A673 (cell line): ENCODE measurements around the gene GSDME. TPM values are rescaled to one million over a fixed set of nuclear protein-coding genes. Genes with fewer than 3 reads are reported as not detected.

Experiments
- BruUV-seq: library from RNA; stranded (reverse); fragments of 400-500 nt; replicated peaks from 2 replicates; lab custom pipeline; 2021; lab: Mats Ljungman, UMichigan
- CTCF ChIA-PET: fragments of 300-600 bp; sonication (Branson Sonifier 250); formaldehyde crosslinking; loops from one replicate; lab custom pipeline; 2022; ENCODE audit warnings: antibody characterized with exemption; lab: Charles Lee
- POLR2A ChIA-PET: fragments of 300-600 bp; sonication (Branson Sonifier 250); formaldehyde crosslinking; loops from one replicate; lab custom pipeline; 2022; ENCODE audit warnings: antibody characterized with exemption; ENCODE audit not compliant: low non-redundant PET; lab: Charles Lee
- DNase-seq: peaks from one replicate; pipeline ENCODE4 v3.0.0-alpha.2; 2015; ENCODE audit warnings: low spot score
- H3K27ac ChIP-seq: fragments of 200-600 bp; sonication (generic); 2 replicates; pipeline ENCODE4 v1.5.1; 2016; ENCODE audit warnings: mixed run types, low read depth, mild to moderate bottlenecking, mixed read lengths, antibody characterized with exemption, low read length; ENCODE audit not compliant: poor library complexity, severe bottlenecking
- H3K27me3 ChIP-seq: fragments of 200-600 bp; sonication (generic); replicated peaks from 2 replicates; pipeline ENCODE4 v1.6.1; 2017; ENCODE audit warnings: mixed run types, low read depth, mild to moderate bottlenecking, mixed read lengths, antibody characterized with exemption, low read length; ENCODE audit not compliant: insufficient read depth, poor library complexity
- H3K36me3 ChIP-seq: fragments of 200-600 bp; sonication (generic); 2 replicates; pipeline ENCODE4 v1.6.1; 2016; ENCODE audit warnings: mixed run types, mild to moderate bottlenecking, mixed read lengths, antibody characterized with exemption, low read length; ENCODE audit not compliant: insufficient read depth, poor library complexity, severe bottlenecking
- H3K4me1 ChIP-seq: fragments of 200-600 bp; sonication (generic); 2 replicates; pipeline ENCODE4 v1.6.1; 2017; ENCODE audit warnings: mixed run types, mild to moderate bottlenecking, mixed read lengths, antibody characterized with exemption, low read length; ENCODE audit not compliant: insufficient read depth, poor library complexity, severe bottlenecking
- H3K4me3 ChIP-seq: fragments of 200-600 bp; sonication (generic); 2 replicates; pipeline ENCODE4 v1.5.1; 2016; ENCODE audit warnings: low read depth, mixed run types, mild to moderate bottlenecking, mixed read lengths, low read length; ENCODE audit not compliant: poor library complexity, severe bottlenecking
- H3K9me3 ChIP-seq: fragments of 200-600 bp; sonication (generic); 2 replicates; pipeline ENCODE4 v1.6.1; 2016; ENCODE audit warnings: mixed run types, low read depth, mild to moderate bottlenecking, mixed read lengths, antibody characterized with exemption, low read length; ENCODE audit not compliant: poor library complexity, severe bottlenecking
- EZH2 ChIP-seq: fragments of 200-600 bp; sonication (generic); IDR thresholded peaks from 2 replicates; pipeline ENCODE4 v1.6.1; 2017; ENCODE audit warnings: borderline replicate concordance, low read depth, mild to moderate bottlenecking, mixed read lengths, antibody characterized with exemption, low read length; ENCODE audit not compliant: poor library complexity, severe bottlenecking
- intact Hi-C: fragments of 100-400 bp; cut with micrococcal nuclease; formaldehyde crosslinking; loops from one replicate; pipeline ENCODE4 v1.10.0; 2022; ENCODE audit not compliant: unreplicated experiment
- total RNA-seq: library from RNA; stranded (reverse); gene quantifications from 2 replicates; pipeline ENCODE4 v1.2.3, GENCODE V29; 2021
- TF ChIP-seq, protein P1 (sequence below): fragments of 300-800, 200-600 bp; sonication (generic); conservative IDR thresholded peaks from 2 replicates; pipeline ENCODE4 v1.5.1; 2017; ENCODE audit warnings: low read depth, mild to moderate bottlenecking, antibody characterized with exemption, low read length, moderate library complexity, mixed read lengths

GSDME gene
- total RNA-seq, 1 experiment from 2014 or later = 0.77 TPM

DNA sequence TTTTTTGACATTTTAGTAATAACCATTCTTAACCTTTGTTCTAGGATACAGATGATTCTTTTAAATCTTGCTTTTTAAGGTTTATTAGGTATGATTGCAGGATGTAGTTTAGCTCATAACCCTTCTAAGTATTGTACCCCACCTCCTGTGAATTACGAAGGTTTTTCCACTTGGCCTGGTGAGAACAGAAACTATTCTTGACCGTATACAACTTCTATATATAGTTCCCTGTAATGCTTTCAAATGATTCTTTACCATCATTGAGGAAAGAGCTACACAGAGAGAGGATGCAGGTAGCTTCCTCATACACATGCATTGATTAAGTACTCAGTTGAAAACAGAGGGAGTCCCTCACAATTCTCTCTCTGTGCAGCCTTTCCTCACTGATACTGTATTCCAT lies 97.8 kb downstream of the GSDME start:
- DNase-seq = no peak
- H3K36me3 ChIP-seq = no peaks in the 10 kb centered on the region
- intact Hi-C loops = no loop called here
- H3K27me3 ChIP-seq = no peaks in the 10 kb centered on the region
- POLR2A ChIA-PET = no interaction called here
- H3K27ac ChIP-seq = no peak overlapping the region
- BruUV-seq = no TSS peak
- CTCF ChIA-PET = no interaction called here
- H3K4me1 ChIP-seq = peaks cover 9% of the 10 kb centered on the region
- H3K4me3 ChIP-seq = no peak overlapping the region
- no peaks in the 10 kb centered on the region for H3K9me3 ChIP-seq
- TF ChIP-seq, protein P1, sequence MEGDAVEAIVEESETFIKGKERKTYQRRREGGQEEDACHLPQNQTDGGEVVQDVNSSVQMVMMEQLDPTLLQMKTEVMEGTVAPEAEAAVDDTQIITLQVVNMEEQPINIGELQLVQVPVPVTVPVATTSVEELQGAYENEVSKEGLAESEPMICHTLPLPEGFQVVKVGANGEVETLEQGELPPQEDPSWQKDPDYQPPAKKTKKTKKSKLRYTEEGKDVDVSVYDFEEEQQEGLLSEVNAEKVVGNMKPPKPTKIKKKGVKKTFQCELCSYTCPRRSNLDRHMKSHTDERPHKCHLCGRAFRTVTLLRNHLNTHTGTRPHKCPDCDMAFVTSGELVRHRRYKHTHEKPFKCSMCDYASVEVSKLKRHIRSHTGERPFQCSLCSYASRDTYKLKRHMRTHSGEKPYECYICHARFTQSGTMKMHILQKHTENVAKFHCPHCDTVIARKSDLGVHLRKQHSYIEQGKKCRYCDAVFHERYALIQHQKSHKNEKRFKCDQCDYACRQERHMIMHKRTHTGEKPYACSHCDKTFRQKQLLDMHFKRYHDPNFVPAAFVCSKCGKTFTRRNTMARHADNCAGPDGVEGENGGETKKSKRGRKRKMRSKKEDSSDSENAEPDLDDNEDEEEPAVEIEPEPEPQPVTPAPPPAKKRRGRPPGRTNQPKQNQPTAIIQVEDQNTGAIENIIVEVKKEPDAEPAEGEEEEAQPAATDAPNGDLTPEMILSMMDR = no peak
- TF ChIP-seq EZH2 = no peak

DNA sequence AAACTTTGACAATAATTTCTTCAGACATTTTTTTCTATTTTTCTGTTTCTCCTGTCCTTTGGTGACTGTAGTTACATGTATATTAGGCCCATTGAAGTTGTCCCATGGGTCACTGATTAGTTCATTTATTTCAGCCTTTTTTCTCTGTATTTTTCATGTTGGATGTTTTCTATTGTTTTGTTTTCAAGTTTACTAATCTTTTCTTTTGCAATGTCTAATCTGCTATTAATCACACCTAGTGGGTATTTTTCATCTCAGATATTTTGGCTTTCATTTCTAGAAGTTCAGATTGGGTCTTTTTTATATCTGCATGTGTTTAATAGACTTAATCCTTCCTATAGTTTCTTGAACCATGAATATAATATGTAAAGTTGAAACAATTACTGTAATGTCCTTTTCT lies 99.3 kb downstream of the GSDME start:
- intact Hi-C loops = no loop called here
- Histone ChIP-seq H3K4me3 (no peak overlapping the region), H3K36me3 (no peaks in the 10 kb centered on the region), H3K9me3 (no peaks in the 10 kb centered on the region), H3K27me3 (no peaks in the 10 kb centered on the region), H3K4me1 (peaks cover 18% of the 10 kb centered on the region), H3K27ac (no peak overlapping the region)
- TF ChIP-seq, protein P1 = no peak
- TF ChIP-seq EZH2 = no peak
- ChIA-PET CTCF (no interaction called here), POLR2A (no interaction called here)
- BruUV-seq = no TSS peak
- no peak for DNase-seq

DNA sequence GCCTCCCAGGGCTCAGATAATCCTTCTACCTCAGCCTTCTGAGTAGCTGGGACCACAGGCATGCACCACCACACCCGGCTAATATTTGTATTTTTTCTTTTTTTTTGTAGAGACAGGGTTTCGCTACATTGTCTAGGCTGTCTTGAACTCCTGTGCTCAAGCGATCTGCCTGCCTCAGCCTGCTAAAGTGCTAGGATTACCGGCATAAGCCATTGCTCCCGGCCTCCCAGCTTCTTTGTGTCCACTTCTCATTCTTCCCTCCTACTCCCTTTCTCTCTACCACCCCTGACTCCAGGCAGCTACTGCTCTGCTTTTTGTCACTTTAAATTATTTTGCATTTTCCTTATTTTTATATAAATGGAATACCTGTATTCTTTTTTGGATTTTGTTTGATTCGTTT lies 100.7 kb downstream of the GSDME start:
- no peak overlapping the region for H3K27ac ChIP-seq
- H3K4me1 ChIP-seq = peaks cover 18% of the 10 kb centered on the region
- no TSS peak for BruUV-seq
- TF ChIP-seq, protein P1 = no peak
- no peak for TF ChIP-seq EZH2
- intact Hi-C loops = no loop called here
- H3K27me3 ChIP-seq = no peaks in the 10 kb centered on the region
- no peak for DNase-seq
- POLR2A ChIA-PET = no interaction called here
- H3K4me3 ChIP-seq = no peak overlapping the region
- no peaks in the 10 kb centered on the region for H3K36me3 ChIP-seq
- CTCF ChIA-PET = interaction anchor here (0.7 kb wide), 1 partner anchor 219 kb away, joined by 3 read pairs; no protein-coding TSS in a partner anchor
- no peaks in the 10 kb centered on the region for H3K9me3 ChIP-seq
